Liver (tissue), 9 donors: ENCODE data around the gene PDILT. TPM values are rescaled to one million over a fixed set of nuclear protein-coding genes. Genes with fewer than 3 reads are reported as not detected.

Experiments
- DNase-seq: peaks from one replicate; pipeline ENCODE4 v3.0.0-alpha.2; 2017; ENCODE audit warnings: low spot score
- H3K27ac ChIP-seq, 2 donors: one replicate each; pipeline ENCODE4 v1.7.0; 2013; ENCODE audit warnings: inconsistent platforms in 2 of 2, low read length in 2 of 2, control low read depth in 1 of 2, low read depth in 1 of 2, mild to moderate bottlenecking in 1 of 2
- H3K27me3 ChIP-seq, 4 donors: one replicate each; pipeline versions ENCODE4 v1.6.1 to v1.7.0; 2013; ENCODE audit warnings: low read length in 3 of 4, inconsistent platforms in 1 of 4, mild to moderate bottlenecking in 1 of 4, moderate library complexity in 1 of 4; ENCODE audit not compliant: control insufficient read depth in 4 of 4, insufficient read depth in 4 of 4
- H3K36me3 ChIP-seq, 4 donors: one replicate each; pipeline versions ENCODE4 v1.6.1 to v1.7.0; 2013; ENCODE audit warnings: low read length in 3 of 4, mild to moderate bottlenecking in 3 of 4, low read depth in 1 of 4, moderate library complexity in 1 of 4; ENCODE audit not compliant: control insufficient read depth in 4 of 4, insufficient read depth in 3 of 4
- H3K4me1 ChIP-seq, 4 donors: one replicate each; pipeline versions ENCODE4 v1.6.1 to v1.7.0; 2013; ENCODE audit warnings: low read length in 3 of 4, mild to moderate bottlenecking in 3 of 4, moderate library complexity in 1 of 4; ENCODE audit not compliant: control insufficient read depth in 4 of 4, insufficient read depth in 4 of 4
- H3K4me3 ChIP-seq, 3 donors: one replicate each; pipeline versions ENCODE4 v1.6.1 to v1.7.0; 2013; ENCODE audit warnings: low read length in 3 of 3, control low read depth in 1 of 3, low read depth in 1 of 3, mild to moderate bottlenecking in 1 of 3
- H3K9ac ChIP-seq, 2 donors: one replicate each; pipeline ENCODE4 v1.7.0; 2013; ENCODE audit warnings: low read length in 2 of 2, mild to moderate bottlenecking in 2 of 2, moderate library complexity in 2 of 2, control low read depth in 1 of 2, low read depth in 1 of 2
- H3K9me3 ChIP-seq, 4 donors: one replicate each; pipeline versions ENCODE4 v1.6.1 to v1.7.0; 2013; ENCODE audit warnings: low read length in 3 of 4; ENCODE audit not compliant: control insufficient read depth in 4 of 4
- CTCF ChIP-seq: fragments of 150-350 bp; IDR thresholded peaks from 2 replicates; pipeline ENCODE4 v1.5.1; 2017; ENCODE audit warnings: improper control_type of control experiment, low read depth, low read length; ENCODE audit not compliant: missing input control
- GABPA ChIP-seq, 2 donors: IDR thresholded peaks in 1 of 2; conservative IDR thresholded peaks in 1 of 2; 2 replicates each; pipeline ENCODE4 v1.6.1; 2016; ENCODE audit warnings: antibody characterized with exemption in 2 of 2, mild to moderate bottlenecking in 1 of 2, moderate library complexity in 1 of 2
- HNF4A ChIP-seq, 2 donors: conservative IDR thresholded peaks; 2 replicates each; pipeline ENCODE4 v1.6.1; 2016; ENCODE audit warnings: antibody characterized with exemption in 2 of 2, mild to moderate bottlenecking in 2 of 2
- MAX ChIP-seq: IDR thresholded peaks from 2 replicates; pipeline ENCODE4 v1.6.1; 2016; ENCODE audit warnings: antibody characterized with exemption
- REST ChIP-seq: IDR thresholded peaks from 2 replicates; pipeline ENCODE4 v1.6.1; 2016; ENCODE audit warnings: antibody characterized with exemption, mild to moderate bottlenecking
- RXRA ChIP-seq, 2 donors: IDR thresholded peaks; 2 replicates each; pipeline ENCODE4 v1.6.1; 2017 to 2018; ENCODE audit warnings: antibody characterized with exemption in 2 of 2, mild to moderate bottlenecking in 1 of 2
- SP1 ChIP-seq: IDR thresholded peaks from 2 replicates; pipeline ENCODE4 v1.6.1; 2018; ENCODE audit warnings: antibody characterized with exemption, mild to moderate bottlenecking
- YY1 ChIP-seq: IDR thresholded peaks from 2 replicates; pipeline ENCODE4 v1.6.1; 2016; ENCODE audit warnings: antibody characterized with exemption, mild to moderate bottlenecking
- WGBS: extraction: QIAGEN DNeasy Blood & Tissue Kit; methylation state at CpG from one replicate; pipeline ENCODE4 v1.1.7; 2013; 5-methylcytosine and 5-hydroxymethylcytosine counted together
- polyA plus RNA-seq, 2 donors: library from polyadenylated mRNA; stranded (reverse) in 1 of 2; unstranded in 1 of 2; fragments of 200-250 nt in 1 of 2; fragments of >200 nt in 1 of 2; fragmentation: Nextera tagmentation in 1 of 2; extraction: Ambion mirVana in 1 of 2; gene quantifications; one replicate each; pipeline versions ENCODE4 v1.2.1 to v1.2.3, GENCODE V29; 2013 to 2015
- total RNA-seq, 2 donors: library from RNA; depleted of rRNA; stranded (reverse); fragments of >200 nt; gene quantifications; one replicate each; pipeline ENCODE4 v1.2.3, GENCODE V29; 2014
- donor health status: healthy.
- donor health status: healthy.
- donor health status: healthy.
- donor health status: healthy.
- donor health status: healthy.

The PDILT gene
- total and polyA plus RNA-seq, 4 donors, result not detected

- no peak overlapping the region for H3K4me3 ChIP-seq
- no peaks in the 10 kb centered on the region for H3K9me3 ChIP-seq
- no peak overlapping the region for H3K9ac ChIP-seq
- no peaks in the 10 kb centered on the region for H3K4me1 ChIP-seq
- TF ChIP-seq REST (no peak), CTCF (no peak), GABPA (IDR thresholded peaks at IDR 0.05 in 1 of 2, conservative IDR thresholded peaks at IDR 0.05 in 1 of 2) (no peak)
- 65% methylated on average over 5 of the region's 5 CpGs for WGBS
- DNase-seq, result no peak
- no peak overlapping the region for H3K27ac ChIP-seq
- no peaks in the 10 kb centered on the region for H3K36me3 ChIP-seq
- peaks cover 0 to 2% (median 0%) of the 10 kb centered on the region in 4 donors for H3K27me3 ChIP-seq
Measured at GRCh38 chr16:20316715-20317114, 87.8 kb downstream of the PDILT start.

GRCh38 chr16:20315764-20316163, 88.8 kb downstream of the PDILT start:
- no peak for DNase-seq
- Histone ChIP-seq H3K9me3 (no peaks in the 10 kb centered on the region), H3K36me3 (no peaks in the 10 kb centered on the region), H3K27me3 (peaks cover 0 to 2% (median 0%) of the 10 kb centered on the region in 4 donors), H3K9ac (no peak overlapping the region), H3K4me3 (no peak overlapping the region), H3K27ac (no peak overlapping the region), H3K4me1 (no peaks in the 10 kb centered on the region)
- 95% methylated on average over 6 of the region's 6 CpGs for WGBS
- TF ChIP-seq SP1 (no peak), RXRA (IDR thresholded peaks at IDR 0.05) (no peak), HNF4A (conservative IDR thresholded peaks at IDR 0.05) (no peak)

GRCh38 chr16:20314575-20314974, 90.0 kb downstream of the PDILT start:
- Histone ChIP-seq H3K9me3 (no peaks in the 10 kb centered on the region), H3K27ac (no peak overlapping the region), H3K36me3 (no peaks in the 10 kb centered on the region), H3K4me3 (no peak overlapping the region), H3K27me3 (peaks cover 0 to 2% (median 0%) of the 10 kb centered on the region in 4 donors), H3K4me1 (no peaks in the 10 kb centered on the region), H3K9ac (no peak overlapping the region)
- no peak for DNase-seq
- no peak for TF ChIP-seq MAX
- no peak for TF ChIP-seq REST
- TF ChIP-seq YY1, result no peak
- 89% methylated on average over 3 of the region's 3 CpGs for WGBS
